ENCODE results near the gene NVL.

DNA sequence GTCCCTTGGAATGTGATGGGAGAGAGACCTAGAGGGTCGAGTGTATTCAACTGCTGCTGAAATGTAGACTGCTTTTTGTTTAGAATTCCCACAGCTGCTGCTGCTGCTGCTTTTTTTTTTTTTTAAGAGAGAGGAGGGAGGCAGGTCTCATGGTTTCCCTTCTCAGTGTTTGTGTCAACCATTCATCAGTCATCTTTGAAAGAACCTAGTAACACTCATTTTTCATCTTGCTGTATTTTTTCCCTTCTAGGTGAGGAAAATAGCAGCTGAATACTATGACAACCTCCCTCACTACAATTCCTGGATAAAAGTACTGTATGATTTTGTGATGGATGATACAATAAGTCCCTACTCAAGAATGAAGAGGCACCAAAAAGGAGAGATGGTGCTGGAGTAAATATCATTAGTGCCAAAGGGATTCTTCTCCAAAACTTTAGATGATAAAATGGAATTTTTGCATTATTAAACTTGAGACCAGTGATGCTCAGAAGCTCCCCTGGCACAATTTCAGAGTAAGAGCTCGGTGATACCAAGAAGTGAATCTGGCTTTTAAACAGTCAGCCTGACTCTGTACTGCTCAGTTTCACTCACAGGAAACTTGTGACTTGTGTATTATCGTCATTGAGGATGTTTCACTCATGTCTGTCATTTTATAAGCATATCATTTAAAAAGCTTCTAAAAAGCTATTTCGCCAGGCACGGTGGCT is 137.7 kb downstream of the NVL start:
- TF ChIP-seq, protein P1, sequence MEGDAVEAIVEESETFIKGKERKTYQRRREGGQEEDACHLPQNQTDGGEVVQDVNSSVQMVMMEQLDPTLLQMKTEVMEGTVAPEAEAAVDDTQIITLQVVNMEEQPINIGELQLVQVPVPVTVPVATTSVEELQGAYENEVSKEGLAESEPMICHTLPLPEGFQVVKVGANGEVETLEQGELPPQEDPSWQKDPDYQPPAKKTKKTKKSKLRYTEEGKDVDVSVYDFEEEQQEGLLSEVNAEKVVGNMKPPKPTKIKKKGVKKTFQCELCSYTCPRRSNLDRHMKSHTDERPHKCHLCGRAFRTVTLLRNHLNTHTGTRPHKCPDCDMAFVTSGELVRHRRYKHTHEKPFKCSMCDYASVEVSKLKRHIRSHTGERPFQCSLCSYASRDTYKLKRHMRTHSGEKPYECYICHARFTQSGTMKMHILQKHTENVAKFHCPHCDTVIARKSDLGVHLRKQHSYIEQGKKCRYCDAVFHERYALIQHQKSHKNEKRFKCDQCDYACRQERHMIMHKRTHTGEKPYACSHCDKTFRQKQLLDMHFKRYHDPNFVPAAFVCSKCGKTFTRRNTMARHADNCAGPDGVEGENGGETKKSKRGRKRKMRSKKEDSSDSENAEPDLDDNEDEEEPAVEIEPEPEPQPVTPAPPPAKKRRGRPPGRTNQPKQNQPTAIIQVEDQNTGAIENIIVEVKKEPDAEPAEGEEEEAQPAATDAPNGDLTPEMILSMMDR (IDR thresholded peaks at IDR 0.05), result no peak
- TF ChIP-seq ZFX (IDR thresholded peaks at IDR 0.05; ENCODE audit: borderline replicate concordance), result no peak
